Cardiac septum (tissue), 1 donor: ENCODE measurements around the gene HNRNPLL. TPM values are rescaled to one million over a fixed set of nuclear protein-coding genes. Genes with fewer than 3 reads are reported as not detected.
"Not testable (repeated sequence)": the region's sequence is repeated elsewhere in the genome, so short reads cannot be mapped to it uniquely, and the experiment has no call there.

Experiments used
- DNase-seq: peaks from one replicate; pipeline ENCODE4 v3.0.0-alpha.2; 2020; ENCODE audit warnings: low spot score
- intact Hi-C: fragments of 100-400 bp; cut with DNase I; formaldehyde crosslinking; loops from one replicate; pipeline ENCODE4 v1.14.0; 2022
- long read RNA-seq: library from polyadenylated mRNA; unstranded; transcript quantifications from one replicate; pipeline ENCODE4 v2.0.0, GENCODE V29; 2021
- total RNA-seq: library from RNA; stranded (reverse); fragmentation: NEBNext Ultra II Directional; extraction: Animal tissue kit (Norgen Biotek cat#: 25700); gene quantifications from one replicate; pipeline ENCODE4 v1.2.1, GENCODE V29; 2021
- donor health status: DM: no; HTN: no; CAD: no.

The HNRNPLL gene
- 25.1 TPM for total RNA-seq
- long read RNA-seq, full-length matches to known transcripts = 36 of 42 reads
- long read RNA-seq, partial matches to known transcripts = 1 of 42 reads
- long read RNA-seq, other reads (novel, unspliced or antisense) = 5 of 42 reads

DNA sequence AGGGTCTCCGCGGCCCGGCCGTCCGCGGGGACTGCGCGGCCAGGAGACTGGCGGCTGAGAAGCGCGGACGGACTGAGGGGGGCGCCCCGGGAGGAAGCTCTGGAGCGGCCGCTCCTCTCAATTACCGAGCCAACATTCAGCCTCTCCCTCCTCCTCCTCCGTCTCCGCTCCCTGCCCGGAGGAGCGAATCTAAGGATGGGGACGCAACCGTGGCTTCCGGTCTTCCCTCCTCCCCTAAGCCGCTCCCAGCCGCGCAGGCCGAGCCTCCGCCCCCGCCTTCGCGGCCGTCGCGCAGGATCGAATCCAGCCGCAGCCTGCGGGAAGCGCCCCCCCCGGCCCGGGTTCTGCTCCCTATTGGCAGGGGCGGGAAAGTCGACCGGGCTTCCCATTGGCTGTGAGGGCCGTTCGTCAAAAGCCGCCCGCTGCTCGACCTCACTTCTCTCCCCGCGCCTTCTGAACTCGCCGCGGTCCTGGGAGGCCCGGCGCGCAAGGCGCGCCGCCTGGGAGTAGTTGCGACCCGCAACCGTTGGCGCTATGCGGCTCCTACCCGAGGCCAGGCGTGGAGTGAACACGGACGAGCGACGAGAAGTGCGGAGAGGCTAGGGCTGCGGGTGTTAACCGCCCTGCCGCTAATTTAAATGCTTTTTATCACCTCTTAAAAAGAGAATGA, at the start of gene HNRNPLL:
HNRNPLL (minus strand) TSS at position 197 of the 670 bp plus-strand sequence. CDS start 302 bp downstream, outside the sequence.
- DNase-seq = peak; percentile 99
- intact Hi-C loops = loop anchor here (2.0 to 5.0 kb wide), 3 partner anchors 64 to 148 kb away; partner anchors contain the start of genes GALM and SRSF7

- intact Hi-C loops = no loop called here
- no peak for DNase-seq
These were observed 48.0 kb upstream of the HNRNPLL start for GRCh38 chr2:38650717-38651116.

- intact Hi-C loops = no loop called here
These were observed 47.3 kb upstream of the HNRNPLL start for GRCh38 chr2:38650012-38650411.

DNA sequence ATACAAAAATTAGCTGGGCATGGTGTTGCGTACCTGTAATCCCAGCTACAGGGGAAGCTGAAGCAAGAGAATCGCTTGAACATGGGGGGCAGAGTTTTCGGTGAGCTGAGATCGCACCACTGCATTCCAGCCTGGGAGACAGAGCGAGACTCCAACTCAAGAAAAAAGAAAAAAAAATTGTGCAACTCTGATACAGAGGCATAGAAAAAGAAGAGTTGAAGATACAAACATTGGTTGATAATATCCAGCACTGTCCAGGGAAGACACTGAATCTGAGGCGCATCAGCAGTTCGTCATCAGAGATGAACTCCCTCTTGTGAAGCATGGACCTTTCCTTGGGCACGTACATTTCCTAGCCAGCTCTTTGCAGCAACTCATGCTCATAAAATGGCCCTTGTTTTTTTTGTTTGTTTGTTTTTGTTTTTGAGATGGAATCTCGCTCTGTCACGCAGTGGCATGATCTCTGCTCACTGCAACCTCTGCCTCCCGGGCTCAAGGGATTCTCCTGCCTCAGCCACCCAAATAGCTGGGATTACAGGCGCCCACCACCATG, 46.5 kb upstream of the HNRNPLL start:
- intact Hi-C loops = no loop called here
- DNase-seq = no peak

More at GRCh38 chr2:38650012-38650411, 47.3 kb upstream of the HNRNPLL start:
- no peak for DNase-seq

GRCh38 chr2:38648107-38648761, 45.5 kb upstream of the HNRNPLL start:
- intact Hi-C loops = no loop called here
- no peak for DNase-seq

- intact Hi-C loops, DNase-seq: not testable (repeated sequence)
These were observed 41.2 kb upstream of the HNRNPLL start for GRCh38 chr2:38643683-38644511.

DNA sequence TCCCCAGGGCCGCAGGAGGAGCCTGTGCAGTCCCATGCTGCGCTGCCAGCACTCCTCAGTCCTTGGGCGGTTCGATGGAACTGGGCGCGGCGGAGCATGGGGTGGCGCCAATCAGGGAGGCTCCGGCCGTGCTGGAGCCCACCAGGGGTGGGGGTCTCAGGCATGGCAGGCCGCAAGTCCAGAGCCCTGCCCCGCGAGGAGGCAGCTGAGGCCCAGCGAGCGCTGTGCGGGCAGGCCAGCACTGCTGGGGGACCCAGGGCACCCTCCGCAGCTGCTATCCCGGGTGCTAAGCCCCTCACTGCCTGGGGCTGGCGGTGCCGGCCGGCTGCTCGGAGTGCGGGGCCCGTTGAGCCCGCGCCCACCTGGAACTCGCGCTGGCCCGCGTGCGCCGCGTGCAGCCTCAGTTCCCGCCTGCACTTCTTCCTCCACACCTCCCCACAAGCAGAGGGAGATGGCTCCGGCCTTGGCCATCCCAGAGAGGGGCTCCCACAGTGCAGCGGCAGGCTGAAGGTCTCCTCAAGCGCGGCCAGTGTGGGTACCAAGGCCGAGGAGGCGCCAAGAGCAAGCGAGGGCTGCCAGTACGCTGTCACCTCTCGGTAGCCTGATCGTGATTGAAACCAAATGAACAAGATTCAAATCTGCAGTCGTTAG, 40.4 kb upstream of the HNRNPLL start:
- no peak for DNase-seq
- intact Hi-C loops = no loop called here

GRCh38 chr2:38642373-38643017, 39.8 kb upstream of the HNRNPLL start:
- intact Hi-C loops, DNase-seq: not testable (repeated sequence)

- no peak for DNase-seq
- intact Hi-C loops = no loop called here
These were observed 33.3 kb upstream of the HNRNPLL start for GRCh38 chr2:38636069-38636468.

GRCh38 chr2:38635139-38635538, 32.4 kb upstream of the HNRNPLL start:
- intact Hi-C loops = no loop called here

DNA sequence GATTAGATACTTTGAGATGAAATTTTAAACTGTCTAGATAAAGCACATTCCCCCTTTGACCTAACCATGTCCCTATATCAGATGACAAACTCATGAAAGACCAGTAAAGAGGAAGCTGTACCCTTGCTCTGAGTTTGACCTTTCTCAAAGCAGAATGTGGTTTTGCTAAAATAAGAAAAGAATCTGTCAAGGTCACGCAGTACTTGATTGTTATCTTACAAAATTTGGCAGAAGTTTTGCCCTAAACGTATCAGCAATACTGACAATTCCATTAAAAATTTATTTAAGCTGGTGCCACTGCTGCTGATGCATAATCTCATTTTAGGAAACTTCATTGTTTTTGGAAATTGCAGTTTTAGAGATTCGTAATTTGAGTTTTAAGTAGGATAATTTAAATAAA, 32.0 kb upstream of the HNRNPLL start:
- no peak for DNase-seq
- intact Hi-C loops = no loop called here

More at GRCh38 chr2:38635139-38635538, 32.4 kb upstream of the HNRNPLL start:
- DNase-seq = no peak

GRCh38 chr2:38633895-38634294, 31.2 kb upstream of the HNRNPLL start:
- intact Hi-C loops = no loop called here
- DNase-seq = no peak

DNA sequence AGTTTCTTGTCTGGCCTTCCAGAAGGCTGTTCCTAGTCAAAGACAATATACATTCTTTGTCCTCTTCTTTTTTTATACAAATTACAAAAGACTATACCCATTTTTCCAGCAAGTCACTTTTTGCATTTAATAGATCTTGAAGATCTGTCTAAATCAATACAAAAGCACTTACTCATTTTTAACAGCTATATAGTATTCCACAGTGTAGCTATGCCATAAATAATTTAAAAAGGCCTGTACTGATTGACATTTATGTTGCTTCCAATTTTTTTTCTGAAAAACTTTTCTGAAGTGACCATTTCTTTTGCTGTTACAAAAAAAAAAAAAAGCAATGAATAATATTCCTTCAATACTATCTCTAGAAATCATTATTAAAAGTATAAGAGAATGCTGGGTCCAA, 30.3 kb upstream of the HNRNPLL start:
- intact Hi-C loops = no loop called here
- DNase-seq = no peak

- no peak for DNase-seq
- intact Hi-C loops = no loop called here
These were observed 29.2 kb upstream of the HNRNPLL start for GRCh38 chr2:38631976-38632375.

- intact Hi-C loops = no loop called here
- no peak for DNase-seq
These were observed 27.0 kb upstream of the HNRNPLL start for GRCh38 chr2:38629684-38630083.

DNA sequence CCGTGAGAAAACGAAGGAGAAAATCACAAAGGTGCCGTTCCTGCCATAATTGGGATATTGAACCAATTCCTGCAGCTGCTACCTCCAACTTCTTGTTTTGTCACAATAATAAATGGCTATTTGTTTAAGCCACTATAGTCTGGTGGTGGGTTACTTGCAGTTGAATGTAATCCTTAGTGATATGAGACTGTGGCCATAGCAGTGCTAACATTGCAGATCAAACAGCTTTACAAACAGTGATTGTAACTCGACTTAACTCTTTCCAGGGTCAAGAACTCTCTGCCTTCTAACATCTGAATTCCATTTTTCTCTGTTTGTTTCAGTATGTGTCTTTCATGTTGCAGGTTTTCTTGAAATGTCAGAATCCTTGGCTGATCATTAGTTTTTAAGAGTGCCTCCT, 24.7 kb upstream of the HNRNPLL start:
- intact Hi-C loops = no loop called here
- DNase-seq = no peak

GRCh38 chr2:38626326-38627035, 23.8 kb upstream of the HNRNPLL start:
- no peak for DNase-seq
- intact Hi-C loops = no loop called here

DNA sequence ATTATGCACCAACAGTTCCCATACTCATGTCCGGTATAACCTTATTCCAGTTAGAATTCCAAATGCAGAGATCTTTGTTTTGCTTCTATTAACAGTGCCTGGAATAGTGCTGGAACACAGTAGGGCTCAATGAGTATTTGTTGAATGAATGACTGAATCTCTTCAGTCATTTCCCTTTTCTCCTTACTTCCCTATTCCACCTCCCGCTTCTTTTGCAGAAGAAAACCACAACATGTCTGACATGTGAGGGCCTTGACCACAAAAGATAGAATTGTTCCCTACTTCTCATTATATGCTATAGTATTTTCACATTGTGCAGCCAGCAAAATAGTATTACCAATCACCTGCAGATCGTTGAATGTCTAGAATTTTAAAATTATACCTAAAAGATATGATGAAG, 19.5 kb upstream of the HNRNPLL start:
- intact Hi-C loops = no loop called here
- DNase-seq = no peak
